Cardiac muscle cell (in vitro differentiated cells and primary cell): ENCODE results near the gene KCNK16. TPM values are rescaled to one million over a fixed set of nuclear protein-coding genes. Genes with fewer than 3 reads are reported as not detected.
A peak's percentile ranks its signal among the peaks of the same experiment; 100 is the strongest.

Experiments used
- DNase-seq, 2 donors: peaks; one replicate each; pipeline versions ENCODE4 v3.0.0 to v3.0.0-alpha.2; 2010 to 2017; ENCODE audit warnings: low read depth in 1 of 2, low spot score in 1 of 2
- H3K27ac ChIP-seq: fragments of 200-600 bp; sonication (generic); 2 replicates; pipeline ENCODE4 v1.5.1; 2016
- H3K27me3 ChIP-seq: fragments of 200-600 bp; sonication (generic); 2 replicates; pipeline ENCODE4 v1.6.0; 2016; ENCODE audit warnings: control low read depth
- H3K36me3 ChIP-seq: fragments of 200-600 bp; sonication (generic); 2 replicates; pipeline ENCODE4 v1.5.1; 2016; ENCODE audit warnings: control low read depth
- H3K4me1 ChIP-seq: fragments of 200-600 bp; sonication (generic); 2 replicates; pipeline ENCODE4 v1.8.1; 2017; ENCODE audit warnings: low read depth, mild to moderate bottlenecking, mixed run types
- H3K4me3 ChIP-seq: fragments of 200-600 bp; sonication (generic); 2 replicates; pipeline ENCODE4 v1.5.1; 2016; ENCODE audit warnings: mild to moderate bottlenecking
- H3K9me3 ChIP-seq: fragments of 200-600 bp; sonication (generic); 2 replicates; pipeline ENCODE4 v1.5.1; 2017; ENCODE audit warnings: low read depth, mild to moderate bottlenecking, control low read depth
- polyA plus RNA-seq: library from polyadenylated mRNA; unstranded; fragments of >200 nt; fragmentation: Nextera tagmentation; extraction: Ambion mirVana; gene quantifications from 2 replicates; pipeline ENCODE4 v1.2.1, GENCODE V29; 2016
- total RNA-seq: library from RNA; depleted of rRNA; stranded (reverse); fragments of >200 nt; gene quantifications from 2 replicates; pipeline ENCODE4 v1.2.3, GENCODE V29; 2016
- TF ChIP-seq, protein P1 (sequence below): IDR thresholded peaks from 2 replicates; pipeline ENCODE4 v1.5.1; 2012; ENCODE audit warnings: low read depth, mild to moderate bottlenecking, low read length

The KCNK16 gene
- total and polyA plus RNA-seq, 2 experiments from 2014 or later: not detected

DNA sequence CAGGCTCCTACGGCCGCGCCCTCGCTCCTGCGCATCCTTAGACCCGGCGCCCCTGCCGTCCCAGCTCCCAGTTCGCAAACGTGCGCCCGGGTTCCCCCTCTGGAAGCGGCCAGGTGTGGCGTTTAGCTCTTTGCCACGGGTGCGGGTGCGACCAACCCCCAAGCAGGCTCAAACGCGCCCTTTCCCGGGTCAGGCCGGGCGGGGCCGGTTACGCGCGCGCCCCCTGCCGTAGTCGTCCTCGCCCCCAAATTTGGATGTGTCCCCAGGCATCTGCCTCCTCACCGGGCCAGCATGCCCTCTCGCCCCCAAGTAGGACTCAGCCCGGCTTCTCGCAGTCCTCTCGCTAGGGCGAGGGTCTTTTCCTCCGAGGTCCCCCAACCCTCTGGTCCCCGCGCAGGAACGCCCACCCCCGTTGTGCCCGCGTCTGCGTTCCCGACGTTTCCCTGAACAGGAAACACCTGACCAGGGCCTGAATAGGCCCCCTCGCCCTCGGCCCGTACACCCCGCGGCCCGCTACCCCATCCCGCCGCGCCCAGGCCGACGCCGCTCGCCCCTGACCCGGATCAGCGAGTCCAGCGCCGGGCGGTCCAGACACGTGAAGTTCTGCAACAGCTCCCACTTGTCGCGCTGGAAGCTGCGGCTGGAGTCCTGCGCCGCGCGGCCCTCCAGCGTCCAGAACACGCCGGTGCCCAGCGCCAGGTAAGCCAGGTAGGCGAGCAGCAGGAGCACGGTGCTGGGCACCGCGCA is 8.8 kb downstream of the KCNK16 start:
- Histone ChIP-seq H3K27me3 (peaks cover 71% of the 10 kb centered on the region), H3K4me1 (no peaks in the 10 kb centered on the region), H3K27ac (no peak overlapping the region), H3K9me3 (no peaks in the 10 kb centered on the region), H3K36me3 (no peaks in the 10 kb centered on the region), H3K4me3 (peak overlapping the region; percentile 24)
- peak in 1 of 2 donors; percentile 49 for DNase-seq
- TF ChIP-seq, protein P1, sequence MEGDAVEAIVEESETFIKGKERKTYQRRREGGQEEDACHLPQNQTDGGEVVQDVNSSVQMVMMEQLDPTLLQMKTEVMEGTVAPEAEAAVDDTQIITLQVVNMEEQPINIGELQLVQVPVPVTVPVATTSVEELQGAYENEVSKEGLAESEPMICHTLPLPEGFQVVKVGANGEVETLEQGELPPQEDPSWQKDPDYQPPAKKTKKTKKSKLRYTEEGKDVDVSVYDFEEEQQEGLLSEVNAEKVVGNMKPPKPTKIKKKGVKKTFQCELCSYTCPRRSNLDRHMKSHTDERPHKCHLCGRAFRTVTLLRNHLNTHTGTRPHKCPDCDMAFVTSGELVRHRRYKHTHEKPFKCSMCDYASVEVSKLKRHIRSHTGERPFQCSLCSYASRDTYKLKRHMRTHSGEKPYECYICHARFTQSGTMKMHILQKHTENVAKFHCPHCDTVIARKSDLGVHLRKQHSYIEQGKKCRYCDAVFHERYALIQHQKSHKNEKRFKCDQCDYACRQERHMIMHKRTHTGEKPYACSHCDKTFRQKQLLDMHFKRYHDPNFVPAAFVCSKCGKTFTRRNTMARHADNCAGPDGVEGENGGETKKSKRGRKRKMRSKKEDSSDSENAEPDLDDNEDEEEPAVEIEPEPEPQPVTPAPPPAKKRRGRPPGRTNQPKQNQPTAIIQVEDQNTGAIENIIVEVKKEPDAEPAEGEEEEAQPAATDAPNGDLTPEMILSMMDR: no peak

DNA sequence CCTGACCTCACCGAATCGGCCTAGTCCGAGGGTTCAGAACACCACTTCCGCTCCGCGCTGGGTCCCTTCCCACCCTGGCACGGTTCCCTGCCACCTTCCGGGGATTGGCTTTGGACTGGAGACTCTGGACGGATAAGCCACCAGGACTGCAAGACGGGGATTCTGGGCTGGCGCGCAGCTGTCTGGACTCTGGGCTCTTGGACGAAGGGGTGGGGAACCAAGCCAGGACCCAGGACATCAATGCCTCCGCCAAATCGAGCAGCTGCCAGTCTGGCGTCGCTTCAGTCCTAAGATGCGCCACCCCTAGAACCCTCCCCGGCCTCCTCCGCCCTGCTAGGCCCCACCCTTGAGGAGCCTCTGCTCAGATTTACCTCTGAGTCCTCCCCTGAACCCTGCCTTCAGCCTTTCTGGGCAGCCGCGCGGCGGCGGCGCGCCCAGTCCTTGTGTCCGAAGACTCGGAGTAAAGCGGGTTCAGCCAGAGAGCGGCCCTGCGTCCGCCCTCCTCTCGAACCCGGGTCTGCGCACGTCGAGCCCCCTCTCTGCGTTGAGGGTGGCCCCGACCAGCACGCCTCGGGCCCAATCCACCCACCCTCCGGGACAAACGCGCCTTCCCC is 9.5 kb downstream of the KCNK16 start:
- no peaks in the 10 kb centered on the region for H3K4me1 ChIP-seq
- peaks cover 71% of the 10 kb centered on the region for H3K27me3 ChIP-seq
- no peak overlapping the region for H3K27ac ChIP-seq
- TF ChIP-seq, protein P1: no peak
- H3K36me3 ChIP-seq: no peaks in the 10 kb centered on the region
- DNase-seq: no peak
- H3K4me3 ChIP-seq: peak overlapping the region; percentile 24
- H3K9me3 ChIP-seq: no peaks in the 10 kb centered on the region

DNA sequence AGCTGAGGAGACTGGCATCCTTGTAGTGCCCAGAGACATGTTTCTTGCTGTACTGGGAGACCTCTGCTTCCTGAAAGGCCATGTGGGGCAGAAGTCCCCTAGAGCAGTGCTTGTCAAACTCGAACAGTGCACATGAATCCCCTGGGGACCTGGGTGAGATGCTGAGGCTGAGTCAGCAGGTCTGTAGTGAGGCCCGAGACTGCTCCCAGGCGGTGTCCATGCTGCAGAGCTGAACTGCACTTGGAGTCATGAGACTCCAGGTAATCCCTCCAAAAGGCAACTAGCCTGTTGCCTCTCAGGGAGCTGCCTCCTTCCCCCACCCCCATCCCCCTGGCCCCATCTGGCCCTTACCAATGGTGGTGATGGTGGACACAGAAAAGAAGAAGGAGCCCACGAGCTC is 12.0 kb downstream of the KCNK16 start:
- Histone ChIP-seq H3K9me3 (no peaks in the 10 kb centered on the region), H3K4me3 (no peak overlapping the region), H3K27me3 (peaks cover 56% of the 10 kb centered on the region), H3K4me1 (no peaks in the 10 kb centered on the region), H3K27ac (no peak overlapping the region), H3K36me3 (no peaks in the 10 kb centered on the region)
- DNase-seq: no peak
- TF ChIP-seq, protein P1: no peak

DNA sequence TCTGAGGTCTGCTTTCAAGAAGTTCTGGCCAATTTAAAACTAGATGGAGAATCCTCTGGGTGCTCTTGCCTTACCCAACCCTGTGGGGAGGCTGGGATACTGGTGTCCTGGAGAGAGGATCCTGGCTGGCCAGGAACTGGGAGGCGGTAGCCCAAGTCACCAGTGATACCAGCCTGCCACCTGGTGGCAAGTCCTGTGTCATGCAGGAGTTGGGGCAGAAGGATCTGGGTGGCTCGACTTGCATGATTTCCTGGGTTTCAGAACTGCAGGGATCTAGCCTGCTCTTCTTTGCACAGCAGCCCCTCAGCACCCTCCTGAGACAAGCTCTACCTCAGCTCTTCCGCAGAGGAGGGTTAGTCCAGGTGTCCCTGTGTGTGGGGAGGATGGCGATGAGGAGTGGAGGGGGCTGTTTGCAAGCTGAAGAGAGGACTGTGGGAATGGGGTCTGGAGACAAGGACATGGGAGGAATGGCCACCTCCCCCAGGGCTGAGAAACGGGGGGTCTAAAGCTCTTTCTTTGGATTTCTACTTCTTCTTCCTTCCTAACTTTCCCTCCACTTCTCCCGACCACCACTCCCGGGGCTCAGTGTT is 12.5 kb downstream of the KCNK16 start:
- no peak overlapping the region for H3K4me3 ChIP-seq
- H3K27me3 ChIP-seq: peaks cover 50% of the 10 kb centered on the region
- no peak overlapping the region for H3K27ac ChIP-seq
- no peaks in the 10 kb centered on the region for H3K36me3 ChIP-seq
- TF ChIP-seq, protein P1: peak; percentile 93
- no peaks in the 10 kb centered on the region for H3K4me1 ChIP-seq
- no peaks in the 10 kb centered on the region for H3K9me3 ChIP-seq
- DNase-seq: peak; percentile 77 to 81

DNA sequence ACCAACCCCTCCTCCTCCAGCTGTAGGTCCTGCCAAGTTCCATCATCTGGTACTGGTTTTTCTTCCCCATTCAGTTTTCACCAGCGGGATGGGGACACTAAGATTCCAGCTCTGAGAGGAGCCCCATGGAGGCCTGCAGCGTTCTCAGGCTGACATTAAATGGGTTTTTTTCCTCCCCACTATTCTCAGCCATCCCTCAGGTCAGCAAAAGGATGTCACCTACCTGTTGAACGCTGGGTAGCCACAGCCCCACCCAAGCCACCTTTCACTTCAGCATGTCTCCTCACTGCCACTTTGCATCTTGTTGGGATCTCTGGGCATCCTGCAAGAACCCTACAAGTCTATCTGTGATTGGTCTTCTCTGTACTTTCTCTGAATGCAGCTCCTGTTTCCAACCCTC is 15.0 kb downstream of the KCNK16 start:
- Histone ChIP-seq H3K9me3 (no peaks in the 10 kb centered on the region), H3K36me3 (no peaks in the 10 kb centered on the region), H3K27me3 (peaks cover 25% of the 10 kb centered on the region), H3K27ac (no peak overlapping the region), H3K4me1 (no peaks in the 10 kb centered on the region), H3K4me3 (no peak overlapping the region)
- TF ChIP-seq, protein P1: no peak
- DNase-seq: no peak
